HCT116 (cell line): ENCODE data around the gene NCBP2L. TPM values are rescaled to one million over a fixed set of nuclear protein-coding genes. Genes with fewer than 3 reads are reported as not detected.

Source experiments
- ATAC-seq: fragments of 200-7000 bp; cut with Tn5 transposase; 2 replicates; pipeline ENCODE4 v1.9.1; 2020; ENCODE audit warnings: mild to moderate bottlenecking, moderate library complexity
- BruUV-seq: library from RNA; stranded (reverse); fragments of 400-500 nt; replicated peaks from 2 replicates; lab custom pipeline; 2021; lab: Mats Ljungman, UMichigan
- CTCF ChIA-PET: fragments of 300-600 bp; sonication (Branson Sonifier 250); formaldehyde crosslinking; loops from one replicate; lab custom pipeline; 2021; ENCODE audit warnings: antibody characterized with exemption; lab: Charles Lee
- POLR2A ChIA-PET: fragments of 300-600, 350-600 bp; sonication (Branson Sonifier 250); formaldehyde crosslinking; loops from one replicate; lab custom pipeline; 2021; ENCODE audit warnings: antibody characterized with exemption; lab: Charles Lee
- RAD21 ChIA-PET, 2 experiments: fragments of 300-600 bp; sonication (Branson Sonifier 250); formaldehyde crosslinking; loops; one replicate each; lab custom pipeline; 2023; ENCODE audit warnings: low total read pairs in 2 of 2; ENCODE audit not compliant: uncharacterized antibody in 2 of 2, unreplicated experiment in 2 of 2, low non-redundant PET in 1 of 2; lab: Charles Lee
- DNase-seq: peaks from one replicate; pipeline ENCODE4 v3.0.0-alpha.2; 2010; ENCODE audit warnings: low read depth, low spot score
- H2AFZ ChIP-seq: fragments of 200-600 bp; shearing (Covaris generic), sonication (generic); 2 replicates; pipeline ENCODE4 v1.6.1; 2017; ENCODE audit warnings: low read depth, mixed run types, mixed read lengths, antibody characterized with exemption, low read length; ENCODE audit not compliant: poor library complexity, severe bottlenecking
- H3K27ac ChIP-seq: 2 replicates; pipeline ENCODE4 v1.5.1; 2012; ENCODE audit warnings: low read depth, low read length
- H3K27me3 ChIP-seq: fragments of 200-600 bp; sonication (generic); 2 replicates; pipeline ENCODE4 v1.6.1; 2016; ENCODE audit warnings: mixed run types, low read length, mixed read lengths; ENCODE audit not compliant: insufficient read depth
- H3K36me3 ChIP-seq, 2 experiments: fragments of 200-500 bp in 1 of 2; fragments of 200-600 bp in 1 of 2; sonication (Bioruptor generic) in 1 of 2; sonication (generic) in 1 of 2; 2 replicates each; pipeline versions ENCODE4 v1.5.1 to v1.6.1; 2014 to 2016; ENCODE audit warnings: low read length in 2 of 2, inconsistent platforms in 1 of 2, mixed read lengths in 1 of 2, mixed run types in 1 of 2; ENCODE audit not compliant: insufficient read depth in 2 of 2, control insufficient read depth in 1 of 2
- H3K4me1 ChIP-seq, 2 experiments: fragments of 200-600 bp in 1 of 2; sonication (generic) in 1 of 2; 2 replicates each; pipeline versions ENCODE4 v1.5.1 to v1.6.1; 2012 to 2017; ENCODE audit warnings: low read length in 2 of 2, inconsistent platforms in 1 of 2, mild to moderate bottlenecking in 1 of 2, mixed read lengths in 1 of 2, mixed run types in 1 of 2, moderate library complexity in 1 of 2; ENCODE audit not compliant: insufficient read depth in 2 of 2, control insufficient read depth in 1 of 2
- H3K4me2 ChIP-seq: fragments of 200-600 bp; sonication (generic); 2 replicates; pipeline ENCODE4 v1.6.1; 2017; ENCODE audit warnings: mixed run types, low read length, mixed read lengths
- H3K4me3 ChIP-seq, 2 experiments: fragments of 200-600 bp in 1 of 2; sonication (generic) in 1 of 2; replicated peaks in 1 of 2; 2 replicates each; pipeline ENCODE4 v1.5.1; 2011 to 2016; ENCODE audit warnings: low read length in 2 of 2, control low read depth in 1 of 2, low read depth in 1 of 2, mild to moderate bottlenecking in 1 of 2, mixed read lengths in 1 of 2, mixed run types in 1 of 2
- H3K79me2 ChIP-seq: fragments of 200-600 bp; sonication (generic); 2 replicates; pipeline ENCODE4 v1.6.1; 2017; ENCODE audit warnings: mild to moderate bottlenecking, mixed run types, low read length, moderate library complexity, mixed read lengths; ENCODE audit not compliant: insufficient read depth
- H3K9ac ChIP-seq: fragments of 200-600 bp; sonication (generic); 2 replicates; pipeline ENCODE4 v1.6.1; 2016; ENCODE audit warnings: low read length, mixed read lengths
- H3K9me2 ChIP-seq: fragments of 200-600 bp; sonication (generic), shearing (Covaris generic); 2 replicates; pipeline ENCODE4 v1.6.1; 2017; ENCODE audit warnings: mixed run types, mild to moderate bottlenecking, moderate library complexity; ENCODE audit not compliant: insufficient read depth
- H3K9me3 ChIP-seq, 2 experiments: fragments of 200-500 bp in 1 of 2; fragments of 200-600 bp in 1 of 2; sonication (Bioruptor generic) in 1 of 2; sonication (generic) in 1 of 2; 2 replicates each; pipeline ENCODE4 v1.6.1; 2014 to 2017; ENCODE audit warnings: low read length in 2 of 2, mixed read lengths in 2 of 2, inconsistent platforms in 1 of 2, low read depth in 1 of 2, mild to moderate bottlenecking in 1 of 2, mixed run types in 1 of 2, moderate library complexity in 1 of 2; ENCODE audit not compliant: control insufficient read depth in 1 of 2, insufficient read depth in 1 of 2
- H4K20me1 ChIP-seq: fragments of 200-600 bp; sonication (generic), shearing (Covaris generic); 2 replicates; pipeline ENCODE4 v1.6.1; 2017; ENCODE audit warnings: mixed run types, mild to moderate bottlenecking, moderate library complexity; ENCODE audit not compliant: insufficient read depth
- ELF1 ChIP-seq: IDR thresholded peaks from 2 replicates; pipeline ENCODE4 v1.6.1; 2012; ENCODE audit warnings: low read depth, borderline replicate concordance
- EZH2 ChIP-seq: fragments of 200-600 bp; sonication (generic); IDR thresholded peaks from 2 replicates; pipeline ENCODE4 v1.6.1; 2017; ENCODE audit warnings: antibody characterized with exemption, mixed run types
- JUND ChIP-seq: IDR thresholded peaks from 2 replicates; pipeline ENCODE4 v1.6.1; 2012
- POLR2A ChIP-seq: IDR thresholded peaks from 2 replicates; pipeline ENCODE4 v1.7.0; 2011; ENCODE audit warnings: borderline replicate concordance; ENCODE audit not compliant: insufficient read depth, insufficient read length; ENCODE audit errors: extremely low read depth
- POLR2AphosphoS5 ChIP-seq: IDR thresholded peaks from 2 replicates; pipeline ENCODE4 v1.6.1; 2011; ENCODE audit warnings: mild to moderate bottlenecking, low read depth, low read length, moderate library complexity
- RAD21 ChIP-seq: IDR thresholded peaks from 2 replicates; pipeline ENCODE4 v1.6.1; 2012; ENCODE audit warnings: low read depth, mild to moderate bottlenecking
- SIN3A ChIP-seq: IDR thresholded peaks from 2 replicates; pipeline ENCODE4 v1.6.1; 2012; ENCODE audit warnings: low read depth
- SRF ChIP-seq: IDR thresholded peaks from 2 replicates; pipeline ENCODE4 v1.6.1; 2012; ENCODE audit warnings: low read depth
- TCF7L2 ChIP-seq: IDR thresholded peaks from 2 replicates; pipeline ENCODE4 v1.7.0; 2011; ENCODE audit warnings: borderline replicate concordance, inconsistent platforms; ENCODE audit not compliant: insufficient read depth, insufficient read length; ENCODE audit errors: extremely low read depth
- ZFX ChIP-seq: fragments of 450-650 bp; IDR thresholded peaks from 2 replicates; pipeline ENCODE4 v1.6.1; 2017
- ZNF274 ChIP-seq: fragments of 200-500 bp; sonication (Bioruptor generic); IDR thresholded peaks from 2 replicates; pipeline ENCODE4 v1.6.1; 2014; ENCODE audit warnings: mild to moderate bottlenecking, low read depth, low read length, inconsistent platforms
- intact Hi-C: fragments of 100-400 bp; cut with micrococcal nuclease; formaldehyde crosslinking; loops from 2 replicates; pipeline ENCODE4 v1.10.0; 2022
- total RNA-seq: library from RNA; stranded (reverse); gene quantifications from one replicate; pipeline ENCODE4 v1.2.1, GENCODE V29; 2021; ENCODE audit not compliant: unreplicated experiment
- TF ChIP-seq, protein P1 (sequence below): IDR thresholded peaks from 2 replicates; pipeline ENCODE4 v1.6.1; 2012
- TF ChIP-seq, protein P2 (sequence below): IDR thresholded peaks from 2 replicates; pipeline ENCODE4 v1.6.1; 2012
- TF ChIP-seq, protein P3 (sequence below): IDR thresholded peaks from 2 replicates; pipeline ENCODE4 v1.6.1; 2011; ENCODE audit warnings: mild to moderate bottlenecking, low read length, moderate library complexity; ENCODE audit not compliant: insufficient replicate concordance; ENCODE audit errors: extremely low read depth

Gene NCBP2L
- total RNA-seq, 1 experiment from 2014 or later, result not detected

DNA sequence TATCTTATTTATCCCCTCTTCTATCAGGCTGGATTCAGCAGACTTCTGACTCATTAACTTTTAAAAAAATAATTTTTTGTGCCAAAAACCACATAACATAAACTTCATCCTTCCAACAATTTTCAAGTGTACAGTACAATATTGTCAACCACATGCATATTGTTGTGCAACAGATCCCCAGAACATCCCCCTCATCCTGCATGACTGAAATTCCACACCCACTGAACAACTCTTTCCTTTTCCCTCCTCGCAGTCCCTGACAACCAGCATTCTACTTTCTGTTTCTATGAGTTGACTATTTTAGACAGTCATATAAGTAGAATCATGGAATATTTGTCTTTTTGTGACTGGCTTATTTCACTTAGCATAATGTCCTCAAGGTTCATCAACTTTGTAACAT, 45.9 kb downstream of the NCBP2L start (continued):
- TF ChIP-seq TCF7L2 (no peak), EZH2 (no peak), POLR2A (no peak), RAD21 (no peak), SRF (no peak), JUND (no peak)

DNA sequence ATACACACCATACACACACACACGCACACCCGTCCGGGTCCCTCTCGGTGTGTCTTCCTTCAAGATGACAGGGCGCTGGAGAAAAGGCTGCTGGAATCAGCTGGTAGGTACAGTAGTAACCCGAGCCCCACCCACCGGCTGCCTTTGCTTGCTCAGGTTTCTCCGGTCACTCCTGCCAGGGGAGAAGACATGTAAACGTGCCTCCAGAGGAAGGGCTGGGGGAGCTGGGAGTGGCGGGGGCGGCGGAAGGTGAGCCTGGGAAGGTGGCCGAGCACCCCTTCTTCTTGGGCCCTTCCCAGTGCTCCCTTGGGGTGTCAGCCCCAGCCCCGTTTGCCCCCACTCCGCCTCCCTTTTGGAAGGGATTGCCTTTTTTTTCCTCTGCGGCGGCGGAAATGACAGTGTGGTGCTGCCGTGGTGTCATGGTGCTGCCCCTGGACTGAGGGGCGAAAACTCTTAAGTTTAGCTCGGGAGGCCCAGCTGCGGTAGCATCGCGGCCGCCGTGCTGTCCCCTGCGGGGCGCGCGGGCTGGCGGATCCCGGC, 48.2 kb downstream of the NCBP2L start, which contains the start of gene MID2:
TSS of gene MID2 (plus strand) at position 169 of the 540 bp plus-strand sequence. CDS start 561 bp downstream, outside the sequence.
- no peaks in the 10 kb centered on the region for H4K20me1 ChIP-seq
- H3K4me2 ChIP-seq, result peak within 1 kb of the TSS; percentile 79
- H3K27me3 ChIP-seq, result no peaks in the 10 kb centered on the region
- intact Hi-C loops, result no loop called here
- ChIA-PET RAD21 (no interaction called here), POLR2A (no interaction called here), CTCF (no interaction called here)
- H3K79me2 ChIP-seq, result no peaks in the 10 kb centered on the region
- H3K4me3 ChIP-seq, result peak within 1 kb of the TSS; percentile 49 to 60
- no peaks in the 10 kb centered on the region for H3K9me2 ChIP-seq
- no peaks in the 10 kb centered on the region for H3K36me3 ChIP-seq
- ATAC-seq (peak; percentile 76), DNase-seq (peak; percentile 29)
- H2AFZ ChIP-seq, result no peak within 1 kb of the TSS
- peaks cover 4 to 5% of the 10 kb centered on the region in 2 experiments; a peak in 2 of 4 replicates for H3K4me1 ChIP-seq
- TF ChIP-seq ZNF274 (no peak), JUND (no peak), SIN3A (0 out of 2 replicates have a peak, but pooled peaks have one; percentile 6), ZFX (no peak), POLR2AphosphoS5 (peak; percentile 44; the same call in 1 of the 2 replicates), ELF1 (no peak)
- TF ChIP-seq, protein P1, sequence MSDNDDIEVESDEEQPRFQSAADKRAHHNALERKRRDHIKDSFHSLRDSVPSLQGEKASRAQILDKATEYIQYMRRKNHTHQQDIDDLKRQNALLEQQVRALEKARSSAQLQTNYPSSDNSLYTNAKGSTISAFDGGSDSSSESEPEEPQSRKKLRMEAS, result 0 out of 2 replicates have a peak, but pooled peaks have one; percentile 2
- TF ChIP-seq, protein P2, sequence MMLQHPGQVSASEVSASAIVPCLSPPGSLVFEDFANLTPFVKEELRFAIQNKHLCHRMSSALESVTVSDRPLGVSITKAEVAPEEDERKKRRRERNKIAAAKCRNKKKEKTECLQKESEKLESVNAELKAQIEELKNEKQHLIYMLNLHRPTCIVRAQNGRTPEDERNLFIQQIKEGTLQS, result no peak
- TF ChIP-seq, protein P3, sequence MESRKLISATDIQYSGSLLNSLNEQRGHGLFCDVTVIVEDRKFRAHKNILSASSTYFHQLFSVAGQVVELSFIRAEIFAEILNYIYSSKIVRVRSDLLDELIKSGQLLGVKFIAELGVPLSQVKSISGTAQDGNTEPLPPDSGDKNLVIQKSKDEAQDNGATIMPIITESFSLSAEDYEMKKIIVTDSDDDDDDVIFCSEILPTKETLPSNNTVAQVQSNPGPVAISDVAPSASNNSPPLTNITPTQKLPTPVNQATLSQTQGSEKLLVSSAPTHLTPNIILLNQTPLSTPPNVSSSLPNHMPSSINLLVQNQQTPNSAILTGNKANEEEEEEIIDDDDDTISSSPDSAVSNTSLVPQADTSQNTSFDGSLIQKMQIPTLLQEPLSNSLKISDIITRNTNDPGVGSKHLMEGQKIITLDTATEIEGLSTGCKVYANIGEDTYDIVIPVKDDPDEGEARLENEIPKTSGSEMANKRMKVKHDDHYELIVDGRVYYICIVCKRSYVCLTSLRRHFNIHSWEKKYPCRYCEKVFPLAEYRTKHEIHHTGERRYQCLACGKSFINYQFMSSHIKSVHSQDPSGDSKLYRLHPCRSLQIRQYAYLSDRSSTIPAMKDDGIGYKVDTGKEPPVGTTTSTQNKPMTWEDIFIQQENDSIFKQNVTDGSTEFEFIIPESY, result no peak
- no TSS peak for BruUV-seq
- H3K9me3 ChIP-seq, result no peaks in the 10 kb centered on the region
- H3K27ac ChIP-seq, result peak within 1 kb of the TSS; percentile 55
- peak within 1 kb of the TSS; percentile 47 for H3K9ac ChIP-seq
